GM18519 (cell line): ENCODE measurements around the gene CLIC6.

Experiments
- ATAC-seq: cut with Tn5 transposase; IDR thresholded peaks from one replicate; pipeline ENCODE4 v1.9.1; 2021; ENCODE audit warnings: mild to moderate bottlenecking, moderate library complexity; ENCODE audit not compliant: unreplicated experiment, low FRiP score

The CLIC6 gene

DNA sequence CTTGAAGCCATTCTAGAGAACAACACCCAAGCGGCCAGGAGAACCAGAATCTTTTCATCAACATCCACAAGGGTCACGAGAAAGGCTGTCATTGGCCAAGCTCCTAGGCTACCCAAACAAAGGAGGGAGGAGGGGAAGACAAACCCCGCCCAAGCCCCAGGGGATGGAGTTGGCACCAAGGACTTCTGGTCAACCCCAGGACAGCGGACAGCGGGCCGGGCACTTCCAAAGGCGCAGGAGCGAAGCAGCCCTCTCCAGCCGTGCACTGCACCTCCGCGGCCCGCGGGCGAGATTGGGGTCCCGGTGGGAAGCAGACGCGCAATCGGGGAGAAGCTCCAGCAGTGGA lies at the start of gene CLIC6:
Gene CLIC6, plus strand, starts transcription at position 192 of the 346 bp plus-strand sequence. CDS start 395 bp downstream, outside the sequence.
- no peak for ATAC-seq

DNA sequence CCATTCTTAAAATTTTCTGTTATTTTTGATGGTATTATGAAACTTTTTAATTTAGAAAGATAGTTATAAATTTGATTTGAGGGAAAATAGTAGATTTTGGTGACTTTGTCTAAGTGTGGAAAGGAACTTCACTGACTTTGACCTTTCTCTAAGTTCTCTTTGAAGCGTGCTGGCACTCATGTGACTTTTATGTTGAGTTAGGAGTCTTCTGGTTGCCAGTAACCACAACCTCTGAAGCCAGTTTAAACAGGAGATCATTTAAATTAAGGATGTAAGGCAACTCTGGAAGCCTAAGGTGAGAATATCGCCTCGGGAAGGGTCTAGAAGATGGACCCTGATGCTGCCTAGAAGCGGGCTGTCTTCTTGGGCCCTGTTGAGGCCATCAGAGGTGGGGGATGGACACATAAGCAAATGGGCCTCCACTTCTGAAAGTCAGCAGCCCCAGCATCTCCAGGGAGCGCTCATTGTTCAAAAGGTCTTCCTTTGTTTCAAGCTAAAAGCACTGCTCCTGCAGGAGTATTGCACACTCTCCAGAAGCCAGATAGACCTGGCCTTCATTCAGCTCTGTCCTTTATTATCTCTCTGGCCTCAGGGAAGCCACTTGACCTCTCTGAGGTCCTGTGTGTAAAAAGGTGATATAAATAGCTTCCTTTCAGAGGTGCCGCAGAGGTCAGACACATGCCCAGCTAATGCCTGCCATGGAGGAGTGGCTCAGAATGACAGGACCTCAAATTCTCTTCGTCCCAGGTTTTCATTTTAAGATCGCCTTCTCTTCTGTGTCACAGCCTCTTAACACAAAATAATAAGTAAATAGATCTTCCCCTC lies 48.7 kb upstream of the CLIC6 start:
- no peak for ATAC-seq

DNA sequence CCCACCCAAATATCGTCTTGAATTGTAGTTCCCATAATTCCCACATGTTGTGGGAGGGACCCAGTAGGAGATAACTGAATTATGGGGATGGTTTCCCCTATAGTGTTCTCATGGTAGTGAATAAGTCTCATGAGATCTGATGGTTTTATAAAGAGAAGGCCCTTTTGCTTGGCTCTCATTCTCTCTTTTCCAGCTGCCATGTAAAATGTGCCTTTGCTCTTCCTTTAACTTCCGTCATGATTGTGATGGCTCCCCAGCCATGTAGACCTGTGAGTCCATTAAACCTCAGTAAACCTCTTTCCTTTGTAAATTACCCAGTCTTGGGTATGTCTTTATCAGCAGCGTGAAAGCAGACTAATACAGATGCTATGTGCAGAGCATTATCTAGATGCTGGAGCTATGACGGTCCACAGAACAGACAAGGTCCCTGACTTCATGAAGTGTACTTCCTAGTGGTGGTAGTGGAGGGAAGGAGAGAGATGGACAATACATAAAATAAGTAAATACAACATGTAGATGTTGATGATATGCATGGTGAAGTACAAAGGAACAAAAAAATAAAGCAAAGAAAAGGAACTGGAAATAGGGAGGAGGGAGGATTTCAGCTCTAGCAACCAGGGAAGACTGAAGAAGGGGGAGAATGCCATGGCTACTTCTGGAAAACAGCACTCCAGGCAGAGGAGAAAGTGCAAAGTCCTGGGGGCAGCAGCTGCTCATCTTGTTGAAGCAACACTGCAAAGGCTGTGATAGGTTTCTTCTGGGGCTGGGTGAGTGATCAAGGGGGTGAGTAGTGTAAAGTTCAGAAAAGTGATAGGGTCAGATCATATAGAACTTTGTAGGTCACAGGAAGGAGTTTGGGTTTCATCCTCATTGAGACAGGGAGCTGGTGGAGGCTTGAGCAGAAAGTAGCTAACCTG lies 47.1 kb upstream of the CLIC6 start:
- no peak for ATAC-seq

- no peak for ATAC-seq
Observed at GRCh38 chr21:34623516-34623915, 45.3 kb upstream of the CLIC6 start.

- no peak for ATAC-seq
Observed at GRCh38 chr21:34625030-34625593, 43.7 kb upstream of the CLIC6 start.

GRCh38 chr21:34626131-34626530 lies 42.7 kb upstream of the CLIC6 start:
- no peak for ATAC-seq

DNA sequence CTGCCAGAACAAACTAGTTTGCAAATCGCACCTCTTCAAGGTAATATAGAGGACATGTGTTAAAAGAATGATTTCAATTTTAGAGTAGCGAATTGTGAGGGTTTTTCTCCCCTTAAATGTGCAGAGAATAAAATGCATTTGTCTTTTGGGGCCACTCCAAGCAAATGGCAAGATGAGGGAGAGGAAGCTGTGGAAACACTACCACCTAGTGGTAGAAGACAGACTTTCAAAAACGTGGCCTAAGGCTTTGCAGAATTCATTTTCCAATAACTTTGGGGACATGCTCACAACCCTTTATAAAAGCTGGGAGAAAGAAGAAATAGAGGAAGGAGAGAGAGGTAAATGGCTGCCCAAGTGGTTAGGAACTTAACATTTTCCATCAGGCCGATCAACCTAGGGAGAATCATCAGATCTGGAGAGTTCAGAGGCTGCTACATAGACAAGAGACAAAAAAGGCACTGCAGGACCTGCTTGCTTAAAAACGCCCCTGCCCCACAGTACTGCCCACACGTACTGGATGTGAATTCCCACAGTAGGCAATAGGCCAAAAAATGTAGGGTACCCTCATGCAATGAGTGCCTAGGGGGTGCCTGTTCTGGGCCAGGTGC lies 38.2 kb upstream of the CLIC6 start:
- no peak for ATAC-seq

DNA sequence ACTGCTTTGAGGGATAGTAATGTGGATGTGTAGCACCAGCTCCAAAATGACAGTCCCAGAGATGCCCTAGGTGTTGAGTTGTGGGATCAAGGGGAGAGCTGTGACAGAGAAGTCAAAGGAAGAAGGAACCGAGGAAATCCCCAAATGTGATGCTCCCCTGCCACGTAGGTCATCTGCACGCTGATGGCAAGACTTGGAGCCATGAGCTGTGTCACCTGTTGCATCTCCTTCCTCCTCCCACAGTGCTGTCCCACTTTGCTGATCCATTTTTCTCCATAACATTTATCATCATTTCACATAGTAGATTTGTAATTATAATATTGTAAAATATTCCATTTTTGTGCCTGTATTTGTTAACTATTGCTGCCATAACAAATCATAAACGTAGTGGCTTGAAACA lies 36.3 kb upstream of the CLIC6 start:
- ATAC-seq: no peak

- ATAC-seq: no peak
Observed at GRCh38 chr21:34635307-34635706, 33.5 kb upstream of the CLIC6 start.

DNA sequence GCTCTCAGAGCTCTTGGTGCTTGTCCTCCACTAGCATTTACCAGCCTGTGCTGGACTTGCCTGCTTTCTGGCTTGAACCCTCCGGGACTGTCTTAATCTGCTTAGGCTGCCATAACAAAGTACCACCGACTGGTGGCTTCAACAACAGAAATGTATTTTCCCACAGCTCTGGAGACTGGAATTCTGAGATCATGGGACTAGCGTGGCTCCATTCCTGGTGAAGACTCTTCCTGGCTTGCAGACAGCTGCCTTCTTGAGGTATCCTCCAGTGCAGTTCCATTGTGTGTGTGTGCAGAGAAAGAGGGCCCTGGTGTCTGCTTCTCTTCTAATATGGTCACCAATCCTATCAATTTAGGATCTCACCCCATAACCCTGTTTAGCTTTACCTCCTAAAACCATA lies 31.8 kb upstream of the CLIC6 start:
- ATAC-seq: no peak

DNA sequence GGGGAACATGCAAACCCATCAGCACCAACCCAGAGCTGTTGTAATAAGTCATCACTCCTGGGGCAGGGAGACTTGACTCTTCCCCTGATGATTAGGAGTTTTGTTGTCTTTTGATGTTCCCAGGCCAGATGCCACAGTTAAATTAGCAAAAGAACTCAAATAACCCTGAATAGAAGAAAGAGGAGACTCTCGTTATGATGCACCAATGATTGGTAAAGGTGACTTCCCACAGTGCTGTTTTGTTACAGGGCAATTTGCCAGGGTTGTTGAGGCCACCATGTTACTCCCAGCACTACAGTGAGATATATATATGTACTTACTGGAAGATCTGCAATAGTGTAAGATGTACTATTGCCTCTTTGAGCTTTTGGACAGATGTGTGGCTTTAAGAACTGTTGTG lies 29.5 kb upstream of the CLIC6 start:
- no peak for ATAC-seq

GRCh38 chr21:34639882-34640788 lies 28.7 kb upstream of the CLIC6 start:
- peak; percentile 37 for ATAC-seq

DNA sequence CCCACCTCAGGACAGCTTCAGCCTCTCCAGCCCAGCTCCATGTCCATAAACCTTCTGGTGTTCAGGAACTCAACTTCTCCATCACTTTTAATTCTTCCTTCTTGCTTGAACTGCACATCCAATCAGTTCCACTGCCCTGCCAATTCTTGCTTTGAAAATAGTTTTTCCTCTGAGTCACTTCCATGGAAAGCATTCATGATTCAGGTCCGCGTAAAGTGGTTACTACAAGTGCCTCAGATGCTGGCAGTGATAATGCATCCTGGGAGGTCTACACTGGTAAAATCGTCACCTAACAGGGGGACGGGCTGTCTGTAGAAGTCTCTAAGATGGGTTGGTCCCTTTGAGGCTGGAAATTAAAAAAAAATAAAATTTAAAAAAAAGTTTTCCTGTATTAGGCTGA lies 27.9 kb upstream of the CLIC6 start:
- no peak for ATAC-seq

GRCh38 chr21:34642211-34643075 lies 26.4 kb upstream of the CLIC6 start:
- peak; percentile 38 for ATAC-seq

GRCh38 chr21:34644825-34645224 lies 24.0 kb upstream of the CLIC6 start:
- ATAC-seq: no peak

- no peak for ATAC-seq
Observed at GRCh38 chr21:34647555-34647954, 21.2 kb upstream of the CLIC6 start.

DNA sequence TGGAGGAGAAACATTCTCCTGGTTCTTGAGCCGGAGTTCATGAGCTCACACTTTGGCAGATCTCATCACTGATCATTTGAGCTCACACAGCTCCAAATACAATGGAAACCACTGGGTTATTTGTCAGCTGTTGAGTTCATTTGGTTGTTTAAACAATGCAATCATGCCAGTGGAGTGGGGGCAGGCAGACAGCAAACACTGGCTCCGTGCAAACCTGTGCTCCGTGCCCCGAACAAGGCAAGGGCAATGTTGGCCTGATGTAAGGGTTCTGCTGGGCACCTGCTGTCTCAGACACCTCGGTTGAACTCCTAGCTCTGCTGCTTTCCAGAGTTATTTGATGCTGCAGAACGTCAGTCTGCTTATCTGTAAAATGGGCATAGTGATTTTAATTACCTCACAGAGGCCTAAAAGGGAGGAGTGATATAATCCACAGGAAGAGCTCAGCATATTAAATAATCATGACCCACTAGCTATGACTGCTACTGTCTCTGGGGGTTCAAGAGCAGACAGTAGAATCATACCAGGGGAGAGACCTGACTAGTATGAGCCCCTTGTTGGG lies 20.0 kb upstream of the CLIC6 start:
- no peak for ATAC-seq

GRCh38 chr21:34649400-34649799 lies 19.4 kb upstream of the CLIC6 start:
- no peak for ATAC-seq
